GM23338 (cell line): ENCODE results near the gene RIBC2.

Source experiments
- CREB1 ChIP-seq: fragments of 250-450 bp; sonication (Bioruptor Pico); IDR thresholded peaks from 2 replicates; pipeline ENCODE4 v1.5.0; 2020; ENCODE audit warnings: low read depth, mild to moderate bottlenecking, moderate library complexity
- EZH2 ChIP-seq: fragments of 200-600 bp; sonication (generic); IDR thresholded peaks from one replicate; pipeline ENCODE4 v1.8.0; 2017; ENCODE audit warnings: antibody characterized with exemption, mild to moderate bottlenecking, low read depth; ENCODE audit not compliant: unreplicated experiment
- EZH2phosphoT487 ChIP-seq: fragments of 200-600 bp; sonication (generic); IDR thresholded peaks from one replicate; pipeline ENCODE4 v1.8.1; 2018; ENCODE audit warnings: antibody characterized with exemption; ENCODE audit not compliant: unreplicated experiment
- POLR2AphosphoS5 ChIP-seq: IDR thresholded peaks from 2 replicates; pipeline ENCODE4 v1.6.1; 2016; ENCODE audit warnings: antibody characterized with exemption, low read depth
- TF ChIP-seq, protein P1 (sequence below), 2 experiments: fragments of 200-600 bp in 1 of 2; sonication (generic) in 1 of 2; conservative IDR thresholded peaks; 2 replicates each; pipeline versions ENCODE4 v1.5.1 to v1.6.1; 2016 to 2017; ENCODE audit warnings: antibody characterized with exemption in 2 of 2, low read depth in 2 of 2, mild to moderate bottlenecking in 2 of 2, moderate library complexity in 1 of 2

DNA sequence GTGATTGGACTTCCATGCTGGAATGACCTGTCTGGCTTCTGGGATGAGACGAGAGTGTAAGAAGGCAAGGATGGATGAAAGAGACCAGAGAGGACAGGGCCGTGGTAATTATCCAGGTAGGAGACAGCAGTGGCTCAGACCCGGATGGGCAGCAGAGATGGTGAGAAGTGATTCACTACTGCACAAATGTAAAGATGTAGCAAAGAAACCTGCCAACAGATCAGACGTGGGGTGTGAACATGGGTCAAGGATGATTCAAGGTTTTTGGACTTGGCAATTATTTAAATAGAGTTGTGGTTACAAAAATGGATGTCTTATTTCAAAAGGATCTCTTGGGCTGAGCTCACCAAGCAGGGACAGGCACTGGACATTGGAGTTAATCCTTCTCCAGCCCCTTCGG, 32.7 kb downstream of the RIBC2 start:
- TF ChIP-seq, protein P1, sequence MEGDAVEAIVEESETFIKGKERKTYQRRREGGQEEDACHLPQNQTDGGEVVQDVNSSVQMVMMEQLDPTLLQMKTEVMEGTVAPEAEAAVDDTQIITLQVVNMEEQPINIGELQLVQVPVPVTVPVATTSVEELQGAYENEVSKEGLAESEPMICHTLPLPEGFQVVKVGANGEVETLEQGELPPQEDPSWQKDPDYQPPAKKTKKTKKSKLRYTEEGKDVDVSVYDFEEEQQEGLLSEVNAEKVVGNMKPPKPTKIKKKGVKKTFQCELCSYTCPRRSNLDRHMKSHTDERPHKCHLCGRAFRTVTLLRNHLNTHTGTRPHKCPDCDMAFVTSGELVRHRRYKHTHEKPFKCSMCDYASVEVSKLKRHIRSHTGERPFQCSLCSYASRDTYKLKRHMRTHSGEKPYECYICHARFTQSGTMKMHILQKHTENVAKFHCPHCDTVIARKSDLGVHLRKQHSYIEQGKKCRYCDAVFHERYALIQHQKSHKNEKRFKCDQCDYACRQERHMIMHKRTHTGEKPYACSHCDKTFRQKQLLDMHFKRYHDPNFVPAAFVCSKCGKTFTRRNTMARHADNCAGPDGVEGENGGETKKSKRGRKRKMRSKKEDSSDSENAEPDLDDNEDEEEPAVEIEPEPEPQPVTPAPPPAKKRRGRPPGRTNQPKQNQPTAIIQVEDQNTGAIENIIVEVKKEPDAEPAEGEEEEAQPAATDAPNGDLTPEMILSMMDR (conservative IDR thresholded peaks at IDR 0.05; ENCODE audit: low read depth in 2 of 2): no peak
- TF ChIP-seq EZH2 (no peak), POLR2AphosphoS5 (no peak), EZH2phosphoT487 (no peak), CREB1 (CRISPR knock-in tag) (no peak)
